HG02610 (cell line): ENCODE measurements around the gene B3GNT3.
A peak's percentile ranks its signal among the peaks of the same experiment; 100 is the strongest.
"Not testable (repeated sequence)": the region's sequence is repeated elsewhere in the genome, so short reads cannot be mapped to it uniquely, and the experiment has no call there.

ENCODE experiments used
- ATAC-seq: cut with Tn5 transposase; IDR thresholded peaks from one replicate; pipeline ENCODE4 v1.9.1; 2021; ENCODE audit warnings: mild to moderate bottlenecking, moderate library complexity; ENCODE audit not compliant: unreplicated experiment

B3GNT3 gene

GRCh38 chr19:17765069-17765618 lies 29.8 kb upstream of the B3GNT3 start:
- ATAC-seq, result no peak

- no peak for ATAC-seq
These were observed 28.3 kb upstream of the B3GNT3 start for GRCh38 chr19:17766543-17767131.

- ATAC-seq, result no peak
These were observed 27.4 kb upstream of the B3GNT3 start for GRCh38 chr19:17767559-17767958.

GRCh38 chr19:17770613-17771012 lies 24.3 kb upstream of the B3GNT3 start:
- no peak for ATAC-seq

- ATAC-seq, result no peak
These were observed 22.8 kb upstream of the B3GNT3 start for GRCh38 chr19:17772172-17772571.

GRCh38 chr19:17775245-17775927 lies 19.6 kb upstream of the B3GNT3 start:
- no peak for ATAC-seq

- ATAC-seq, result peak; percentile 78
These were observed 18.7 kb upstream of the B3GNT3 start for GRCh38 chr19:17775991-17776803.

GRCh38 chr19:17777840-17778239 lies 17.1 kb upstream of the B3GNT3 start:
- ATAC-seq, result not testable (repeated sequence)

- no peak for ATAC-seq
These were observed 16.5 kb upstream of the B3GNT3 start for GRCh38 chr19:17778251-17778967.

GRCh38 chr19:17778968-17779929 lies 15.7 kb upstream of the B3GNT3 start:
- ATAC-seq, result no peak

- ATAC-seq, result no peak
These were observed 14.2 kb upstream of the B3GNT3 start for GRCh38 chr19:17780781-17781180.

GRCh38 chr19:17783721-17784120 lies 11.2 kb upstream of the B3GNT3 start:
- not testable (repeated sequence) for ATAC-seq

GRCh38 chr19:17784201-17785008 lies 10.5 kb upstream of the B3GNT3 start:
- ATAC-seq, result no peak

- no peak for ATAC-seq
These were observed 7.5 kb upstream of the B3GNT3 start for GRCh38 chr19:17787274-17787913.

- ATAC-seq, result no peak
These were observed 6.3 kb upstream of the B3GNT3 start for GRCh38 chr19:17788632-17789031.

- ATAC-seq, result no peak
These were observed 4.7 kb upstream of the B3GNT3 start for GRCh38 chr19:17790059-17790780.

- ATAC-seq, result no peak
These were observed 567 bp upstream of the B3GNT3 start for GRCh38 chr19:17794412-17794730.

GRCh38 chr19:17795495-17795856 lies 538 bp downstream of the B3GNT3 start:
- no peak for ATAC-seq
